Measurements from ENCODE around the gene RNF169. TPM values are rescaled to one million over a fixed set of nuclear protein-coding genes. Genes with fewer than 3 reads are reported as not detected.

Gene RNF169
- total and polyA plus RNA-seq, 2 donors (not counting 1 experiment from before 2014, with no cell fraction given) = 6.7 to 28.4 TPM

DNA sequence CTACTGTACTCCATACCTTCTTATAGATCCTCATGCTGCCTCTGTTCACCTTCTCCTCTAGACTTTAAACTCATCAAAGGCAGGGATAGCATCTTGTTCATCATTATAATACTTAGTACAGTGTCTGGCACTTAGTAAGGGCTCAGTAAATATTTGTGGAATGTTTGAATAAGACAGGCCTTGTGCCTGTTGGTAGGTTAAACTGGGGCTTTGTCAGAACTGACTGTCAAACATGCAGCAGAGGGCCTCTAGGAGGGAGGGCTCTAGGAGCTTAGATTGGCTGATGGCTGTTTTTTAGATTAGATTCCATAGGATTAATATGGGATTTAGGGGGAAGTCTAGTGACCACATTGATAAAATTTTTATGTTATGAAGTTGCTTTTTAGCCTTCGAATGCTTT lies 70.8 kb downstream of the RNF169 start:
- DNase-seq = no peak
- Mint-ChIP-seq H3K4me3 (no peak overlapping the region), H3K4me1 (no peaks in the 10 kb centered on the region), H3K9me3 (ENCODE audit: insufficient read depth) (no peaks in the 10 kb centered on the region), H3K27ac (no peak overlapping the region), H3K27me3 (no peaks in the 10 kb centered on the region)
- intact Hi-C loops (cut with micrococcal nuclease) = no loop called here
- CTCF ChIA-PET = no interaction called here
- no peak overlapping the region for H2AFZ ChIP-seq (ENCODE audit: insufficient read depth, low read depth, low read length, poor library complexity, severe bottlenecking)
- H3K79me2 ChIP-seq (ENCODE audit: control insufficient read depth, insufficient read depth, low read length) = peaks cover 21% of the 10 kb centered on the region
- H3K27ac ChIP-seq (ENCODE audit: low read length in 2 of 2) = no peak overlapping the region
- H3K4me1 ChIP-seq (ENCODE audit: control insufficient read depth in 2 of 2, insufficient read depth in 2 of 2, low read length in 2 of 2) = no peaks in the 10 kb centered on the region
- no peaks in the 10 kb centered on the region for H3K27me3 ChIP-seq (replicated peaks in 1 of 4; ENCODE audit: control extremely low read depth in 1 of 4, control insufficient read depth in 3 of 4, insufficient read depth in 4 of 4, low read length in 3 of 4)
- no peak overlapping the region for H3K4me2 ChIP-seq (replicated peaks; ENCODE audit: low read depth, low read length, poor library complexity, severe bottlenecking)
- peaks cover 0 to 8% (median 3%) of the 10 kb centered on the region in 3 donors for H3K9me3 ChIP-seq (ENCODE audit: control extremely low read depth in 1 of 3, control insufficient read depth in 2 of 3, insufficient read depth in 1 of 3, low read length in 2 of 3)
- no peak overlapping the region for H3K4me3 ChIP-seq (ENCODE audit: control extremely low read depth in 1 of 5, extremely low read depth in 1 of 5, insufficient read depth in 1 of 5, low read depth in 2 of 5, low read length in 4 of 5)
- peaks cover 14 to 74% of the 10 kb centered on the region in 2 experiments for H3K36me3 ChIP-seq (replicated peaks in 1 of 2; ENCODE audit: control extremely low read depth in 1 of 2, control insufficient read depth in 1 of 2, extremely low read depth in 1 of 2, insufficient read depth in 2 of 2, low read length in 1 of 2)
- WGBS (ENCODE audit: insufficient coverage) = no CpG with 5 or more reads among the region's 1 CpG
- ATAC-seq (ENCODE audit: low read depth) = no peak
- H3K9ac ChIP-seq (ENCODE audit: low read length) = no peak overlapping the region
- H4K20me1 ChIP-seq (ENCODE audit: control insufficient read depth, insufficient read depth, low read length, poor library complexity, severe bottlenecking) = peaks cover 12% of the 10 kb centered on the region
- POLR2A ChIA-PET = no interaction called here
- TF ChIP-seq EZH2 (IDR thresholded peaks at IDR 0.05; ENCODE audit: borderline replicate concordance, insufficient read depth, low read depth, low read length, poor library complexity, severe bottlenecking) = no peak

DNA sequence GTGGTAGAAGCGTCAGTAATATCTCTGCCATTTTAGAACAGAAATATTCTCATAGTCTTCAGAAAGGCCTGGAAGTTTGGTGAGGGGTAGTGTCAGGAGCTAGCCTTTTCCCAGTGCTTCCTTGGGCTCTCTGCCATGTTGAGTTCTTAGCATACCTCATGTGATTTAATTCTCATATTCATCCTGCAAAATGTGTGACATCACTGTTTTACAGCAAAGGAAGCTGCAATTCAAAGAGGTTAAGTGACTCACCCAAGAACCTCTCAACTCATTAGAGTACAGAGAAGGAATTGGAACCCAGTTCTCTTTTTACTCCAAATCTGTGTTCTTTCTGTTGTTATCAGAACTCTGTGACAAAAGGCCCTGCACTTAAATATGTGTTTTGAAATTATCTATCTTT lies 72.1 kb downstream of the RNF169 start:
- TF ChIP-seq, protein P1, sequence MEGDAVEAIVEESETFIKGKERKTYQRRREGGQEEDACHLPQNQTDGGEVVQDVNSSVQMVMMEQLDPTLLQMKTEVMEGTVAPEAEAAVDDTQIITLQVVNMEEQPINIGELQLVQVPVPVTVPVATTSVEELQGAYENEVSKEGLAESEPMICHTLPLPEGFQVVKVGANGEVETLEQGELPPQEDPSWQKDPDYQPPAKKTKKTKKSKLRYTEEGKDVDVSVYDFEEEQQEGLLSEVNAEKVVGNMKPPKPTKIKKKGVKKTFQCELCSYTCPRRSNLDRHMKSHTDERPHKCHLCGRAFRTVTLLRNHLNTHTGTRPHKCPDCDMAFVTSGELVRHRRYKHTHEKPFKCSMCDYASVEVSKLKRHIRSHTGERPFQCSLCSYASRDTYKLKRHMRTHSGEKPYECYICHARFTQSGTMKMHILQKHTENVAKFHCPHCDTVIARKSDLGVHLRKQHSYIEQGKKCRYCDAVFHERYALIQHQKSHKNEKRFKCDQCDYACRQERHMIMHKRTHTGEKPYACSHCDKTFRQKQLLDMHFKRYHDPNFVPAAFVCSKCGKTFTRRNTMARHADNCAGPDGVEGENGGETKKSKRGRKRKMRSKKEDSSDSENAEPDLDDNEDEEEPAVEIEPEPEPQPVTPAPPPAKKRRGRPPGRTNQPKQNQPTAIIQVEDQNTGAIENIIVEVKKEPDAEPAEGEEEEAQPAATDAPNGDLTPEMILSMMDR (IDR thresholded peaks at IDR 0.05) = no peak
- no peak for TF ChIP-seq EZH2 (IDR thresholded peaks at IDR 0.05; ENCODE audit: borderline replicate concordance, insufficient read depth, low read depth, low read length, poor library complexity, severe bottlenecking)
- Histone ChIP-seq H3K36me3 (replicated peaks in 1 of 2; ENCODE audit: control extremely low read depth in 1 of 2, control insufficient read depth in 1 of 2, extremely low read depth in 1 of 2, insufficient read depth in 2 of 2, low read length in 1 of 2) (peaks cover 14 to 80% of the 10 kb centered on the region in 2 experiments), H3K4me3 (ENCODE audit: control extremely low read depth in 1 of 5, extremely low read depth in 1 of 5, insufficient read depth in 1 of 5, low read depth in 2 of 5, low read length in 4 of 5) (no peak overlapping the region), H2AFZ (ENCODE audit: insufficient read depth, low read depth, low read length, poor library complexity, severe bottlenecking) (no peak overlapping the region), H3K9ac (ENCODE audit: low read length) (no peak overlapping the region), H3K4me1 (ENCODE audit: control insufficient read depth in 2 of 2, insufficient read depth in 2 of 2, low read length in 2 of 2) (no peaks in the 10 kb centered on the region), H3K4me2 (replicated peaks; ENCODE audit: low read depth, low read length, poor library complexity, severe bottlenecking) (no peak overlapping the region), H3K27ac (ENCODE audit: low read length in 2 of 2) (no peak overlapping the region), H3K9me3 (ENCODE audit: control extremely low read depth in 1 of 3, control insufficient read depth in 2 of 3, insufficient read depth in 1 of 3, low read length in 2 of 3) (peaks cover 2 to 12% (median 3%) of the 10 kb centered on the region in 3 donors), H3K79me2 (ENCODE audit: control insufficient read depth, insufficient read depth, low read length) (peaks cover 20% of the 10 kb centered on the region), H4K20me1 (ENCODE audit: control insufficient read depth, insufficient read depth, low read length, poor library complexity, severe bottlenecking) (peaks cover 12% of the 10 kb centered on the region), H3K27me3 (replicated peaks in 1 of 4; ENCODE audit: control extremely low read depth in 1 of 4, control insufficient read depth in 3 of 4, insufficient read depth in 4 of 4, low read length in 3 of 4) (no peaks in the 10 kb centered on the region)
- ATAC-seq (ENCODE audit: low read depth) = no peak
- Mint-ChIP-seq H3K4me3 (no peak overlapping the region), H3K9me3 (ENCODE audit: insufficient read depth) (peaks cover 3% of the 10 kb centered on the region), H3K4me1 (no peaks in the 10 kb centered on the region), H3K27me3 (no peaks in the 10 kb centered on the region), H3K27ac (no peak overlapping the region)
- no CpG with 5 or more reads among the region's 1 CpG for WGBS (ENCODE audit: insufficient coverage)
- ChIA-PET CTCF (no interaction called here), POLR2A (no interaction called here)
- intact Hi-C loops (cut with micrococcal nuclease) = no loop called here
- DNase-seq = no peak
